Upper lobe of left lung (tissue), 4 donors: ENCODE measurements around the gene PDCD2.

Experiments
- EP300 ChIP-seq, 4 donors: sonication (generic); formaldehyde crosslinking; IDR thresholded peaks; one replicate each; pipeline ENCODE4 v1.5.1; 2017; ENCODE audit warnings: antibody characterized with exemption in 4 of 4, control low read depth in 2 of 4
- POLR2A ChIP-seq, 4 donors: fragments of 450-650 bp; IDR thresholded peaks; one replicate each; pipeline ENCODE4 v1.5.1; 2016 to 2017; ENCODE audit warnings: antibody characterized with exemption in 4 of 4, mild to moderate bottlenecking in 2 of 4
- POLR2AphosphoS5 ChIP-seq, 2 donors: sonication (generic); formaldehyde crosslinking; IDR thresholded peaks; one replicate each; pipeline ENCODE4 v1.5.1; 2017; ENCODE audit warnings: antibody characterized with exemption in 2 of 2
- TF ChIP-seq, protein P1 (sequence below), 6 experiments: fragments of 450-650 bp in 4 of 6; fragments of 200-600 bp in 2 of 6; sonication (generic) in 2 of 6; IDR thresholded peaks; one replicate each; pipeline ENCODE4 v1.5.1; 2016 to 2019; ENCODE audit warnings: antibody characterized with exemption in 6 of 6

DNA sequence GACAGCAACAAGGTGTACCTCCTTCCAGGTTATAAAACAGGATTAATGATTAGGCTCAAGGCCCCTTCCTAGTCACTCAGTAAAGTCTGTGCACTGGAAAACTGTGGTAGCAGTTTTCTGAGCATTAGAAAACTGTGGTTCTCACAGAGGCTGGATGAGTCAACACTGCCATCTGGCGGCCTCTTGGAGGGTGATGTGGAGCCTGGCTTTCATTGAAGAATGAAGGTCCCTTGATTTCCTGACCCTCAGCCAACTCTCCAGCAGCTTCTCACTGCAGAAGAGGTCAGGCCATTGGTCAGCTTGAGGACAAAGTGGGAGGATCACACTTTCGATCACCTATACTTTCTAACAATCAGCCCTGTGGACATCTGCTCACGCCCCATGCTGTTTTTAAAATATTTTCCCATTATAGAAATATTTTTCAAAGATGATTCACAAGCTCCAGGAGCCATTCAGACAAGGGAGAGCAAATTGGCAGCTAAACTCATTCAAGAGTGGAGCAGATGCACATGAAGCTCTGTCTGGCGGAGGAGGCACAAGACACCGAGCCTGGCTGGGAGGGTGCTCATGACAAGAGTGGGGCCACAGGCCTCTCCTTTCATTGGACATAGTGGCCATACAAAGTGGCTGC, 54.5 kb downstream of the PDCD2 start:
- no peak for TF ChIP-seq EP300 (IDR thresholded peaks at IDR 0.05)
- TF ChIP-seq, protein P1, sequence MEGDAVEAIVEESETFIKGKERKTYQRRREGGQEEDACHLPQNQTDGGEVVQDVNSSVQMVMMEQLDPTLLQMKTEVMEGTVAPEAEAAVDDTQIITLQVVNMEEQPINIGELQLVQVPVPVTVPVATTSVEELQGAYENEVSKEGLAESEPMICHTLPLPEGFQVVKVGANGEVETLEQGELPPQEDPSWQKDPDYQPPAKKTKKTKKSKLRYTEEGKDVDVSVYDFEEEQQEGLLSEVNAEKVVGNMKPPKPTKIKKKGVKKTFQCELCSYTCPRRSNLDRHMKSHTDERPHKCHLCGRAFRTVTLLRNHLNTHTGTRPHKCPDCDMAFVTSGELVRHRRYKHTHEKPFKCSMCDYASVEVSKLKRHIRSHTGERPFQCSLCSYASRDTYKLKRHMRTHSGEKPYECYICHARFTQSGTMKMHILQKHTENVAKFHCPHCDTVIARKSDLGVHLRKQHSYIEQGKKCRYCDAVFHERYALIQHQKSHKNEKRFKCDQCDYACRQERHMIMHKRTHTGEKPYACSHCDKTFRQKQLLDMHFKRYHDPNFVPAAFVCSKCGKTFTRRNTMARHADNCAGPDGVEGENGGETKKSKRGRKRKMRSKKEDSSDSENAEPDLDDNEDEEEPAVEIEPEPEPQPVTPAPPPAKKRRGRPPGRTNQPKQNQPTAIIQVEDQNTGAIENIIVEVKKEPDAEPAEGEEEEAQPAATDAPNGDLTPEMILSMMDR (IDR thresholded peaks at IDR 0.05), result peak; percentile 58 to 79 (median 74)
- no peak for TF ChIP-seq POLR2A (IDR thresholded peaks at IDR 0.05)
- no peak for TF ChIP-seq POLR2AphosphoS5 (IDR thresholded peaks at IDR 0.05)
